T47D (cell line): ENCODE data around the gene CAMK1D.

ENCODE experiments used
- DNase-seq, 2 experiments: peaks; one replicate each; pipeline versions ENCODE4 v3.0.0 to v3.0.0-alpha.2; 2011 to 2012; ENCODE audit warnings: low read depth in 1 of 2, low spot score in 1 of 2
- JUND ChIP-seq: IDR thresholded peaks from 2 replicates; pipeline ENCODE4 v1.6.1; 2012; ENCODE audit warnings: low read depth
- in situ Hi-C: cut with HindIII; loops from 2 replicates; pipeline ENCODE4 v1.10.0; 2016; ENCODE audit warnings: low sequenced_read_pairs, low pct_unique_long_range_greater_than_20kb

The CAMK1D gene

DNA sequence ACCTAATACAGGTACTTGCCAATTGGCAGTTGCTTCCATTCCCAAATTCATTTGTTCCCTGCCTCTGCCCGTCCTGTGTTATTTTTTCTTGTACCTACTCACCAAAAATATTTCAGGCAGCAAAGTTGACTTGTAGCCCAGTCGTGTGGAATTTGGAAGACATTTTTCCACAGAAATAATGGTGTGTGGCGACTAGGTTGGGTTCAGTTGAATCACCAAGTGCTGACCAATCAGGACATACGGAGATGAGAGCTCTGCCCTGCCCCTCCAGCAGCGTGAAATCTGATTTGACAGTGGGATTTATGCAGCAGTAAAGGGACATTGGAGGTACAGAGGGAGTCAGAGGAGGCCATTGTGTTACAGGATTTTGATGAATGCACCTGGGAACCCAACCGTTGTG, 435.3 kb downstream of the CAMK1D start:
- no peak for DNase-seq
- in situ Hi-C loops: no loop called here
- TF ChIP-seq JUND: no peak

DNA sequence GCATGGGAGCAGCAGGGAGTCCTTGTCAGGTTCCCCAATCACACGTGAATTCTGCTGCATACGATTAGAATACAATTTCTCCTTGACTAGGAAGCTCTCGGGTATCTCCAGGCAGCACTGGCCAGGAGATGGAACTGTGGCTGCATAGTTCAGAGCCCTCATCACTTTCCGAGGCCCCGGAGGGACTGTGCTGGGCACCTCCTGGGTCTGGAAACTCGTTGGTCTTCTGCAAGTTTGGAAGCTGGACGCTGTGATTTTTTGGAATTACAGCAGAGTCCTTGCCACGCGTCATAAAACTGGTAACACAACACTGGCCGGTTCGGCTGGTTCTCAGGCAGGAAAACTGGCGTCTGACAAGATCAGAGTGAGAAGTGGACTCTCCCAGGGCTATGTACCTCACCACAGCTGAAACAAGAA, 436.1 kb downstream of the CAMK1D start:
- peak; percentile 65 to 93 for DNase-seq
- in situ Hi-C loops: no loop called here
- TF ChIP-seq JUND: 0 out of 2 replicates have a peak, but pooled peaks have one; percentile 15

DNA sequence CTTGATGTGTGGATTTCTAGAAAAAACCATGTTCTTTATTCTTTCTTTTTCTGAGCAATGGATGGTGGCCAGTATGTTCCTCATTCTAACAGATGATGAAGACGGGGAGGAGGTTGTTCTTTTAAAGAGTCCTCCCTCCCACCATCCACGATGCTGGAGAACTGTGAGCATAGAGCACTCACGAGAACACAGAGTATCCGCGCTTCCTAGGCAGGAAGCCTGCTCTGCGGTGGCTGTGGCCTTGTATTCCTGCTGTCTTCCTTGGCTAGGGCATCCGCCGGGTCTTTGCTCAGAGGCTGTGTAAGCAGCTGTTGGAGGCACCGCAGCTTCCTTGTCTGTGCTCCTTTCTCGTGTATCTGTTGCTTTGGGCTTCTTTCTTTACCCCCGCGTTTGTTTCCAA, 437.9 kb downstream of the CAMK1D start:
- no peak for TF ChIP-seq JUND
- in situ Hi-C loops: no loop called here
- no peak for DNase-seq

DNA sequence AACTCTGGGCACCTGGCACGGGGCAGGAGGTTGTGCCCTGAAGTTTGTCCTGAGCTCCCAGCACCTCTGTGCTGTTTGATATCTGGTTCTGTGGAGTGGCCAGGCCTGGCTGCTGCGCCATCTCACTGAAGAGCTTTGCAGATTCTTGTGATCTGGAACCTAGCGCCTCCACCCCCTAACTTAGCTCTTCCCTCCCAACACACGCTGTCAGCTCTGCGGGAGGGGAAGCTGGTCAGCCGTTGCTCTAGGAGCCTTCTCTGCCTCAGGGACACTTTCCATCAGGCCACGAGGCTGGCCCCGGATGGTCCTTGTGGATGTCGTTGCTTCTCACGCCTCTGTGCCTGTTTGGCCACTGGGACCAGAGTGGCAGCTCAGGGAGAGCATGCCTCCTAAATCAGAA, 438.9 kb downstream of the CAMK1D start:
- in situ Hi-C loops: no loop called here
- no peak for TF ChIP-seq JUND

DNA sequence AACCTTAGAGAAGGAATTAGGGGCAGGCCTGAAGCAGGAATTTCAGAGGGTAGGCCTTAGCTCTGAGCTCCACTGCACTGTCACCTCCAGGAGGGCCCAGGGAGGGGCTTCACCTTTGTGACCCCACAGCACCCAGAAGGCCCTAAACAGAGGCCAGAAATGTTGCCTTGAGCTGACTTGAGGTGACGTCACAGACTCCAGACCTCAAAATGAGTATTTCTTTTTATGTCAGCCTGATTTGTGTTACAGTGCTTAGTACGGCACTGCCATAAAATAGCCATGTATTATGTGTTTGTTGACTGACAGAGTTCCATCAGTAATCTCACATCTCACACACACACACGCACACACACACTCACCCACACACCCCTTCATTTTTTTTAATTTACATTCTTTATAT, 440.9 kb downstream of the CAMK1D start:
- in situ Hi-C loops: no loop called here
- no peak for TF ChIP-seq JUND

More for the DNA sequence above, 438.9 kb downstream of the CAMK1D start:
- DNase-seq: no peak

DNA sequence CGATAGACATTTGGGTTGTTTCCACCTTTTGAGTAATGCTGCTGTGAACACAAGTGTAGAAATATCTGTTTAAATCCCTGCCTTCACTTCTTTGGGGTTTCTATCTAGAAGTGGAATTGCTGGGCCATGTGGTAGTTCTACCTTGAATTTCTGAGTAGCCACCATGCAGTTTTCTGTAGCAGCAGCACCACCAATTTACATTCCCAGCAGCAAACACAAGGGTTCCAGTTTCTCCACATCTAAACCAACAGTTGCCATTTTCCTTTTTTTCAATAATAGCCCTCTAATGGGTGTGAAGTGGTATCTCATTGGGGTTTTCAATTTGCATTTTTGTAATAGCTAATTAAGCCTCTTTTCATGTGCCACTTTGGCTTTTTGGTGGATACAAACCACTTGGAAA, 442.4 kb downstream of the CAMK1D start:
- in situ Hi-C loops: no loop called here
- TF ChIP-seq JUND: no peak
- DNase-seq: no peak

More for the DNA sequence above, 440.9 kb downstream of the CAMK1D start:
- DNase-seq: no peak

DNA sequence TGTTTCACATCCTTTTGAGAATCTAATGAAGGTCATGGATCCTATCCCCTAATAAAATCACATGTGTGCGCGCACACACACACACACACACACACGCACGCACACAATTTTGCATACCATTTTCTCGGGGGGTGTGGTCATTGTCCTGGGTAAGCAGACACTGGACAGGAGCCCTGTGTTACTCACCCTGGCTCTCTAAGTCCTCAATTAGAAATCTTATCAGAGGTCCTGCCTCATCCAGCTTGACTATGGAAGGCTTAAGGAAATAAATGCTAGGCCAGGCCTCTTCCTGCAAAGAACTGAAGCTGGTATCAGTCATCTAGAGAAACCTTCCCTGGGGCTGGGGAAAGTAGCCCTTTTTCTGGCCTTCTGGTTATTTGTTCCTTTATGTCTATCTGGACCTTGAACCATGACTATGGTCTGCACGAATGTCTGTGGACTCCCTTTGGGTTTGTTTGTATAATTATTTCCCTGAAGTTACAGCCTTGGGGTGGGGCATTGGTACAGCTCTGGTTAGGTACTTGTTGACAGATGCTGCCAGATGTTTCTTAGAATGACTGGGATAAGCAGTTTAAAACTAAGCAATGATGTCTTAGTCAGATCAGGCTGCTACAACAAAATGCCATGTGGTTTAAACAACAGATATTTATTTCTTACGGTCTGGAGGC, 443.7 kb downstream of the CAMK1D start:
- in situ Hi-C loops: no loop called here
- no peak for TF ChIP-seq JUND

DNA sequence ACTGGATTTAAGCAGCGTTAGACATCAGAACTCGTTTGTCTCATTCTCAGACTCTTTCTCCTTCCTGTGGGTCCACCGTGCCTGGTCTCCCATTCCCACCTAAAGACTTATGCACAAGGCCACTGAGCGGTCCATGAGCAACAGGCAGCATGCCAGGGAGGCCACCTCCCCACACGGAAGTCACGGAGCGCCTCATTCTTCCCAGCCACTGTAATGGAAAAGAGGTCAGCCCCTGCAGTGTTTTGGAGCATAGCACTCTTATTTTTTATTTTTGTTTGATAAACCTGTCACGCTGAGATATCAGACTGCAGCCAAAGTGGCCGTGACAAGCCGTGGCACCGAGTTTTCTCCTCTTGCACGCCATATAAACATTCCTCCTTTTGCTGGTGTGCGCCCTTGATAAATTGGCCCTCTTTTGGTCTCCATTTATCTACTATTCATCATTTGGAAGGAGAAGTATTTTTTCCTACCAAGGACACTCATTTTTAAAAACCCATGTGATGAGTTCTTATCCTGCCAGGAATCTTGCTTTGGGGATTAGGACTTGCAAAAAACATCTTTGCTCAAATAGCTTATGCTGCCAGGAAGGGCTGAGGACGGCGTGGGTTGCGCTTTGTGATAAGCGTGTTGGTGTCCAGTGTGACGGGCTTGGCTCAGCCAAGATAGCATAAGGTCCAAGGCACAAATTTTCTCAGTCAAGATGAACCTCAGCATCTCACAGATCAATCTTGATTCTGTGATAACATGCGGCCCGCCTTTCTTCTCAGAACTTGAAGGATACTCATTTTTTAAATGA, 446.2 kb downstream of the CAMK1D start:
- DNase-seq: no peak
- no peak for TF ChIP-seq JUND
- in situ Hi-C loops: no loop called here

More for the DNA sequence above, 443.7 kb downstream of the CAMK1D start:
- no peak for DNase-seq

DNA sequence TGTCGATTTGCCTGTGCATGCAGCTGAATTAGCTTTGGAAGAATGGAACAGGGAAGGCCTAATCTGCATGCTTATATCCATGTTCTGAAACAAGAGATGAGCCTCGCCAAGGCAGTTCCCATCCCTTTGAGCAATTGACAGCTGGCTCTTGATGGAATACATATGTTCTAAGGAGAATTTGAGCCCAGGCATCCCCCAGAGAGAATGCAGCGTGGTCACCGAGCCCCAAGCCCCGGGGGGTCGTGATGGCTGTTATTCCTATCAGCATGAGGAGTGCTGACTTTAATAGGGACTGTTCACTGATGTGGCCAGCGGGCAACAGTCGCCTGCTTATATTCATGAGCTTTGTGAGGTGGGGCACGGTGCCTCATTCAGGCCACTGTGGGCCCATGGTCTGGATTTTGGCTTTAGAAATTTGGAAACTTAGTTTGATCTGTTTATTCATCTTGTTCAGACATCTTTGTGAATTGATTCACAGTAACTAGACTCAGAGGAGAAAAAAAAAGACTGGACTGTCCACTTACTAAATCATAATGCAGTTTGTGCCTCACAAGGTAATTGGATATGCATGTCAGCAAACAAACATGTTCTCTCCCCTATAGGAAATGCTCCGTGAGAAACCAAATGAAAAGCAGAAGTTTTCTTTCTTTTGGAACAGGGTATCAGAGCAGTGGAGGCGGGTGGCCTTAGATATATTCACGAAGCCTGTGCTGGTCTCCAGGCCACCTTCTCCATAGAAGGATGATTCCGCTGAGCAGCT, 447.2 kb downstream of the CAMK1D start:
- in situ Hi-C loops: no loop called here
- TF ChIP-seq JUND: no peak
- no peak for DNase-seq

DNA sequence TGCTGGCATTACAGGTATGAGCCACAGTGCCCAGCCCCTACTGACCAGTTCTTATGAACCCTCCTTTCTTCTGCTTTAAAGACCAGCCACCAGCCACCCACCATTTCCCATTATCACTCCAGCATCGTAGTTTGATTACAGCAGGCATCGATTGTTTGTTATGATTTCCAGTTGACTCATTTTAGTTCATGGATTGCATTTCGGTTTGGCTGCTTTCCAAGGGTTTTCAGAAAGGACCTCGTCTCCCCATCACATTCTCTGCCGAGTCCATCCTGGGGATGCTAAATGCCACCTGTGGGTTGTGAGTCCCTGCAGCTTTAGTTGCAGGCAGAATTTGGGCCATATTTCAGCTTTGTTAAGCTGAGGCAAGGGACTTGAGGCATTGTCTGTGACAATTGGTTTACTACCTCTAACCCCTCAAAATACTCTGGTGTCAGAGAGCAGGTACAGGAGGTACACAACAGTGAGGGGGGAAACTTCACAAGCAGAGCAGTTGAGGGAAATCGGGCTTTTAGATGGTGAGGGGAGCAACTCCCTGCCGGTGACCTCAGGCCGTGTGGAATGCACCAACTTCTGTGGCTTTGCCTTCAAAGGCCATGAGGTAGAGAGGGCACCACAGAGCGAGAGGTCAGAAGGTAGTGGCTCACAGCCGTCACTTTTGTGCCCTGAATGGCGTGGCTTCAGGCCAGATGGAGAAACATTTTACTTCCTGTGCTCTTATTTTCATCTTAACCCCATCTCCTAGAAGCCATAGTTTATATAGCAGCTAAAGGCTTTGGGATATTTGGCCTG, 448.3 kb downstream of the CAMK1D start:
- no peak for TF ChIP-seq JUND
- in situ Hi-C loops: no loop called here
- no peak for DNase-seq

DNA sequence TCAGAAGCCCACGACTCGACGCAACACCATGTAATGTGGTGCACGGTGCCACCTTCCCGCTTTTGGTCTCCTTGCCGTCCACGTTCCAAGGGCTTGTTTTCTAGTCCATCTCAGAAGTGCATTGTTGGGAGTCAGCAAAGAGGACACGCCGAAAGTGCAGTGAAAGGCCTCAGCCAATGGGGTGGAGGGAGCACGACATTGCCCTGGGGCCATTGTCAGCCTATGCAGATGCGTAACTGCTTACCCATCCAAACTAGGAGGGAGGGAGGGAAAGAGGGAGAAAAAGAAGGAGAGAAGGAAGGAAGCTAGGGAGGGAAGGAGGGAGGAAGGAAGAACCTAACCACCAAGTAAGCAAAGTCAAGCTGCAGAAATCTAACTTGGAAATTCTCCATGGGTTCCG, 449.8 kb downstream of the CAMK1D start:
- no peak for TF ChIP-seq JUND
- DNase-seq: no peak
- in situ Hi-C loops: no loop called here

DNA sequence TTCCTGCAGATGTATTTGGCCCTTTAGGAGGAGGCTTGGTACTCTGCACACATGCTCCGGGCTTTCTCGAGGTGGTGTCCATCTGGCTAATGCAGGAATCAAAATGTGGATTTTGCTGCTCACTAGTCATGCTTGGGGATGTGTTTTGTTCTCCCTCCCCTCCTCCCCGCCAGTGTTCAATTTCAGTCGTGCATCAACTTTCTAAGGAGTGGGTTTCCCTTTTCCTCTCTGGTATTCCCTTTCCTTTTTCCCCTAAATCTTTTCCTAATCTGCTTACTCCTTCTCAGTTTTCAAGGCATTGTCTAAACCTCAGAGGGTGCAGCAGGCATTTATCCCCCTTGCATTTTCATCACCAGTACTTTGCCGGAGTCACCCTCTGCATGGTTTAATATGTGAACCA, 450.4 kb downstream of the CAMK1D start:
- no peak for TF ChIP-seq JUND
- DNase-seq: no peak
- in situ Hi-C loops: no loop called here
